Ureter (tissue), 1 donor: ENCODE results near the gene CUX1. TPM values are rescaled to one million over a fixed set of nuclear protein-coding genes. Genes with fewer than 3 reads are reported as not detected.
"Not testable (repeated sequence)": the region's sequence is repeated elsewhere in the genome, so short reads cannot be mapped to it uniquely, and the experiment has no call there.

Experiments used
- DNase-seq: peaks from one replicate; pipeline ENCODE4 v3.0.0-alpha.2; 2020; ENCODE audit warnings: low spot score
- total RNA-seq: library from RNA; stranded (reverse); gene quantifications from one replicate; pipeline ENCODE4 v1.2.4, GENCODE V29; 2023
- donor health status: DM: yes; HTN: yes; CAD: no.

CUX1 gene
- total RNA-seq, 1 donor from 2014 or later = 103 TPM

- no peak for DNase-seq
Observed at GRCh38 chr7:102182016-102182415, 364.6 kb downstream of the CUX1 start.

DNA sequence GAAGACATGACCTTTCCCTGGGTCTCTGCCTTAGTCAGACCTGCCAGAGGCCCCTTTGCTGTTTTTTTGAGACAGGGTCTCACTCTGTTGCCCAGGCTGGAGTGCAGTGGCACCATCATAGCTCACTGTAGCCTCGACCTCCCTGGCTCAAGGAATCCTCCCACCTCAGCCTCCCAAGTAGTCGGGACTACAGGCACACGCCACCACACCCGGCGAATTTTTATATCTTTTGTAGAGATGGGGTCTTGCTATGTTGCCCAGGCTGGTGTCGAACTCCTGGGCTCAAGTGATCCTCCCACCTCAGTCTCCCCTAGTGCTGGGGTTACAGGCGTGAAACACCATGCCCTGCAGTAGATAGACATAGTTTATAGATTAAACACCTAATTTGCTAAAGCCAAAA, 366.4 kb downstream of the CUX1 start:
- DNase-seq = not testable (repeated sequence)

DNA sequence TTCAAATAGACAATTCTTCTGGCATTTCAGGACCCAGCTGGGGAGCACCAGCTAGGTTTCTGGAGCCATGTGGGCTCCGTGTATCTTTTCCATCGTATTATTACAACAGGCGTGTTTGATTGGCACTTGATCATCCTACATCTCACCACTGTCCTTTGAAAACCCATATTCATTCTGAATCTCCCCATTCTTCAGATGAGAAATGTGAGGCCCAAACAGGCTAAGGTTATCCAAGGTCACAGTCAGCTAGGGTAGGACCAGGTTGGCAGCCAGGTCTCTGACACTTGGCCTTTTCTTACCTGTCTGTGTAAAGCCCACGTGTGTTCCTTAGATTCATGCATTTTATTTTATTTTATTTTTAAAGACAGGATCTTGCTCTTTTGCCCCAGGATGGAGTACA, 366.9 kb downstream of the CUX1 start:
- no peak for DNase-seq

GRCh38 chr7:102185796-102186195, 368.4 kb downstream of the CUX1 start:
- DNase-seq = no peak

DNA sequence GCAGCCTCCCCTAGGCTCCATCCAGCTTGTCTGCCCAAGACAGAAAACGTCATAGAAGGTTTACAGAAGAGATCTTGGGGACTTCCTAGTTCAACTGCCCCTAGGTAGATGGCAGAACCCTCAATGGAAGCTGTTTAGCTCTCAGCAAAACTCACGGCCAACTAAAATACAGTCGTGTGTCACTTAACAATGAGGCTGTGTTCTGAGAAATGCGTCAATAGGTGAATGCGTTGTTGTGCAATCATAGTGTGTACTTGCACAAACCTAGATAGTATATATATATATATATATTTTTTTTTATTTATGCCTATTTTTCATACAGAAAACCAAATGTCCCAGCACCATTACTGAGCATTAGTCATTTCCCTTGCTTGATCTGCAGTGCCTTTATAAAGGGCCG, 368.9 kb downstream of the CUX1 start:
- no peak for DNase-seq

GRCh38 chr7:102188746-102189145, 371.3 kb downstream of the CUX1 start:
- no peak for DNase-seq

DNA sequence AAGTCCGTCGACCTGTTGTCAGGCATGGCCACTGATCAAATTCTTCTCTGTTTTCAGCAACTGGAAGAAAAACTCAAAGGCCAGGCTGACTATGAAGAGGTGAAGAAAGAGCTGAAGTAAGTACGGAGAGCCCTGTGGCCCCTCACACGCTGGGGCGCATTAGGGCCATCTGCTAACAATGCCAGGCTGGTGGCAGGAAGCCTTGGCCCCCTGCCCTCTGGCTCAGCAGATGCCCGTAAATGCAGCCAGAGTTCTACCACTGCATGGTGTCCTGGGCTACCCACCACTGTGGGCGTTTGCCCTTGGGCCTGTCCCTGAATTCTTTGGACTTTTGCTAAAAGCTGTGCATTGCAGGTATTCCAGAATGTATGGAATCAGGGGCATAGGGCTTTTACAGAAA, 372.3 kb downstream of the CUX1 start:
- no peak for DNase-seq

DNA sequence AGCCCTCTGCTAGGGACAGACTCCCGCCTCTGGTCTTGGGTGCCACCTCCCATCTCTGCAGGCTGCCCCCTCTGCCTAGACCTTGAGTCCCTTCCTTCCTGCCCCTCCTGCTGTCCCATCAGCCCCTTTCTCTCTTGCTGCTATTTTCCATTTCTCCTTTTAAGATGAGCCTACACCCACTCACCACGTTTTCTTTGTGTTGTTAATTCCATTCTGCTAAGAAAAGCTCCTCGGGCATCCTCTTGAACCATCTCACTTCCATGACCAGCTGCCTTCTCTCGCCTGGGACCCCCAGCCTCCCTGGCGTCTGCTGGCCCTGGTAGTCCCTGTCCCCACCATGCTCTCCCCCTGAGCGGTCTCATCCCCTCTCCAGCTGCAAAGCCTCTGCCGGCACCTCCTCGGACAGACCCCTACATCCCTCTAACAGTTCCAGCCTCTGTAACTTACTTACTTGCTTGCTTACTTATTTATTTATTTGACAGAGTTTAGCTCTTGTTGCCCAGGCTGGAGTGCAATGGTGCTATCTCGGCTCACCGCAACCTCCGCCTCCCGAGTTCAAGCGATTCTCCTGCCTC, 373.4 kb downstream of the CUX1 start:
- DNase-seq = no peak

DNA sequence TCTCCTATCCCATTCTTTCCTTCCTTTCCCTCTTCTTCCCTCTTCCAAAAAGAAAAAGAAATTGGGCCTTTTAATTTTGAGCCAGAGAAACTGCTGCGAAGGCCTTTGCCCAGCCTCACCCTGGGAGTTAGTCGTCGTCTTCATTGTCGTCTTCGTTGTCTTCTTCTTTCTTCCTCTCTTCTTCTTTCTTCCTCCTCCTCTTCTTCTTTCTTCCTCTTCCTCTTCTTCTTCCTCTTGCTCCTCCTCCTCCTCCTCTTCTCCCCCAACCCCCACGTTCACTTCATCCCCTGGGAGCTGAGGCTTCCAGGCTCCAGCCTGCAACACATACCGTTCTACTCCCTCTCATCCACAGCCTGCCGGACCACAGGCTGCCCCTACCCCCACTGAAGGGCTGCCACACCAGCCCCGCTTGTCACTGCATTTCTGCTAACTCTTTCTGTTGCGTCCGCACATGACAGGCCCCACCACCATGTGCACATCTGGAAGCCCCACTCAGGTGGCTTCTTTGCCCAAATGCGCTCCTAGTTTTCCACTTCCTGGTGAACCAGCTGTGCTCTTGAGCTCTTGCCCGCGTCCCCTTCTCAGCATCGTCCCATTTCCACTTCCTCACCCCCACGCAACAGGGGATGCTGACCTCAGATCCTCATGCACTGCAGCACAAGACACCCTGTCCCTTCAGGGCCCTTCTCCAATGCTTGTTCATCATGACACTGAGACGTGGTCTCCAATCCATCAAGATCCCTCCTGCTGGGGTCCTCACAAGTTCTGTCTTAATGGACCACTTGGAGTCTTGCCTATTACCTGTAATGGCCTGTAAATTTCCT, 374.3 kb downstream of the CUX1 start:
- DNase-seq = no peak

DNA sequence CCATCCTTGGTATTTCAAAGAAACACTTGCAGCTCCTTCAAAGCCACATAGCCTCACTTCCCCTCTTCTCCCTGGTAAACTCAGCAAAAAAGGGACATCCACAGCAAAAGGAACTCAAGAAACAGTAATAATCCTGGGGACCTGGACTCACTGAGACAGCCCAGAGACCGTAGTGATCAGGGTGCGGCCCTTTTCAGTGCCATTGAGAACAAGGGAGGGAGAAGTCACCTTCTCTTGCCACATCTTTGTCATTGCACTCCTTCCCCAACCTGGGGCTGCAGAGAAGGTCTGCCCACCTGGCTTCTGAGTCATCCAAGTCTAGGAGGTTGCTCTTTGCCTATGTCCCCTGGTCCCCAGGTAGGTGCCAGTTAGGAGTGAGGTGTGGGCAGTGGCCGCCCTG, 375.4 kb downstream of the CUX1 start:
- DNase-seq = no peak

DNA sequence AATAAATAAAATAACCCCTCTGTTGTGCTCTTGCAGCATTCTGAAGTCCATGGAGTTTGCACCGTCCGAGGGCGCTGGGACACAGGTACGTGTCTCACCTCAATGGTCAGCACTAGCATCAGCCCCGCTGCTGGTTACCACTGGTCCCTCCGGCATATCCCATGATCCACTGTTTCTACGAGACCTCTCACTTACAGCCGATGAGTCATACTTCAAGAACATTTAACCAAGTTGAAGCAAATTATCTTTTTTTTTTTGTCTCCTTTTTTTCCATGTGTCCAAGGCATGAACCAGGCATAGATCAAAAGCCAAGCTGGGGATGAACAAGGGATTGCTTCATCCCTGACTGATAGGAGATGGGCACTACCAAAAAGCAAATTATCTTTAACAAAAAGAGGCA, 376.4 kb downstream of the CUX1 start:
- DNase-seq = no peak

- DNase-seq = no peak
Observed at GRCh38 chr7:102195361-102195760, 377.9 kb downstream of the CUX1 start.

DNA sequence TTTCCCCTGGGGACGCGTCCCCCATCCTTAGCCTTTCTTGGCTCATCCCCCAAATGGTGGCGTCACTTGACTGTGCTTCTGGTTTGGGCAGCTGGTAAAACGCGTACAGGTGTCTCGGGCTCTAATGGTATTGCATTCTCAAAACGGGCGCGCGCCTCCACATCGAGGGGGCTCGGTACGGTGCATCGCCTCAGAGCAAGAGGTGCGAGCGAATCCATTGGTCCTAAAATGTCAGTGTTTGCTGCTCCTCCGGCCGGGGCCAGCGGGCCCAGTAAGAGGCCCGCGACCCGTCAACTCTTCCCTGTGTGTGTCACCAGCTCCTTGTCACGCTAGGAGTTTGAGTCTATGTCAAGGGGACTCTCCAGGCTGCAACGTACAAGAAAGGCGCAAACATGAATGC, 378.6 kb downstream of the CUX1 start:
- DNase-seq = no peak

DNA sequence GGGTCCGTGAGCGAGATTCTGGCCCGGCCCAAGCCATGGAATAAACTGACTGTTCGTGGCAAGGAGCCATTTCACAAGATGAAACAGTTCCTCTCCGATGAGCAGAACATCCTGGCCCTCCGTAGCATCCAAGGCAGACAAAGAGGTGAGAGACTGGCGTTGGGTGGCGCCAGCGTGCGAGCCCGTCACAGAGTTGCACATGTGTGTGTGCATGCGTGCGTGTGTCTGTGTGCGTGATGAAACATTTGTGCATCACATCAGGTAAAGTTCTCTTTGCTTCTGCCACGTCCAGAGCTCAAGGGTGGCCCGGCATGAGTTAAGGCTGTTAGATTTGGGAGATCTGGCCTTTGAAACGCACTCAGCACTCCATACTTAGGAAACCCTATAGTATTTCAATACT, 379.7 kb downstream of the CUX1 start:
- DNase-seq = no peak

- no peak for DNase-seq
Observed at GRCh38 chr7:102197599-102197998, 380.2 kb downstream of the CUX1 start.

- DNase-seq = no peak
Observed at GRCh38 chr7:102198417-102198956, 381.1 kb downstream of the CUX1 start.

DNA sequence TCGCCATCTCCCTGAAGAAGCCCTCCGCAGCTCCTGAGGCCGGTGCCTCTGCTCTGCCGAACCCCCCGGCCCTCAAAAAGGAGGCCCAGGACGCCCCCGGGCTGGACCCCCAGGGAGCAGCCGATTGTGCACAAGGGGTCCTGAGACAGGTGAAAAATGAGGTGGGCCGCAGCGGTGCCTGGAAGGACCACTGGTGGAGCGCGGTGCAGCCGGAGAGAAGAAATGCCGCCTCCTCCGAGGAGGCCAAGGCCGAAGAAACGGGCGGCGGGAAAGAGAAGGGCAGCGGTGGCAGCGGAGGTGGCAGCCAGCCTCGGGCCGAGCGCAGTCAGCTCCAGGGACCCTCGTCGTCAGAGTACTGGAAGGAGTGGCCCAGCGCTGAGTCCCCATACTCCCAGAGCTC, 384.1 kb downstream of the CUX1 start:
- no peak for DNase-seq

GRCh38 chr7:102202556-102202955, 385.1 kb downstream of the CUX1 start:
- no peak for DNase-seq

DNA sequence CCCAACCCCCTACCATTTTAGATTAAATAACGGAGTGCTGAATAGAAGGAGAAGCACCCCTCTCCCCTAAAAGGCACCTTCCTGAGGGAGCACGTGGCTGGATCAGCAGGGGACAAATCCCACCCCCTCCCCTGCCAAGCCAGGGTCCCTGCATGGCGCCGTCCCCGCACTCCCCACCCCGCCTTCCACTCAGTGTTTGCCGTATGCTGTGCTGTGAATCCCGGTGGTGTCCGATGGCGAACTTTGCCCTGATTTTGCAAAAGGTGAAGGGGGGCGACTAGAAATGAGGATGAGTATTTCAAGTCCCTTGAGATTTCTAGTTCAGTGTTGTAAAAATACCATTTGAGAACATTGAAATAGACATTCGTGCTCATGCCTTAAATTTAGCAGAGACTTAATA, 385.8 kb downstream of the CUX1 start:
- DNase-seq = no peak

DNA sequence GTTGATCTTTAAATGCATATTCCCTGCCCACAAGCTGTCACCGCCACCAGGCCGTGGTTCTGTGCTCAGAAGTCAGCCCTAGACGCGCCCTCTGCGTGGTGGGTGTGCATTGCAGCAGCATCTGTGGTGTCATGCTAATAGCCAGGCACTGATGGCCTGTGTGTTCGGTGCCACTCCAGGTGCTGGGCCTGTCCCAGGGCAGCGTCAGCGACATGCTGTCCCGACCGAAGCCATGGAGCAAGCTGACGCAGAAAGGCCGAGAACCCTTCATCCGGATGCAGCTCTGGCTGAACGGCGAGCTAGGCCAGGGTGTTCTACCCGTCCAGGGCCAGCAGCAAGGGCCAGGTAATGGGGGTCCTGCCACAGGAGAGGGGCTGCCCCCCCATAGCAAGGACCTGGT, 386.8 kb downstream of the CUX1 start:
- DNase-seq = no peak

DNA sequence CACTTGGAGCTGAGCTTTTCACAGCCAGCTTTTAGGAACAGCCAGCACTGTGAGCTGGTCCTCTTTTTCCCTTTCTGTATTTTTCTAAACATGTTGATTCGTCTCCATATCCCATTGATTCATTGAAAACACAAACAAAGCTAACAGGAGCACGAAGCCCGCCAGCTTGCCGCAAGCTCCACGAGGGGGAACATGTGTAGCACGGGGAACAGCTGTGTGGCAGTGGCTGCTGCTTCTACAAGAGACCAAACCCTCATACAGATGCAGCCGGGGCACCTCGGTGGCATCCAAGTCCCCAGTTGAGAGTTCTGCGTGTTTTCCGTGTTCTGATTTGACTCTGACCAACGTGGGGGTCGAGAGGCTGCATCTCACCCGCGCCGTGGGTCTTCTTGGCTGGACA, 388.5 kb downstream of the CUX1 start:
- no peak for DNase-seq

GRCh38 chr7:102208826-102209225, 391.4 kb downstream of the CUX1 start:
- no peak for DNase-seq

GRCh38 chr7:102210787-102211186, 393.4 kb downstream of the CUX1 start:
- no peak for DNase-seq
